ENCODE data around the gene DENND1A. TPM values are rescaled to one million over a fixed set of nuclear protein-coding genes. Genes with fewer than 3 reads are reported as not detected.

DENND1A gene
- total and polyA plus RNA-seq, 2 of the 13 experiments (the other 11 are each of a cell fraction or from before 2014, with no cell fraction given) = 14.8 to 30.1 TPM

DNA sequence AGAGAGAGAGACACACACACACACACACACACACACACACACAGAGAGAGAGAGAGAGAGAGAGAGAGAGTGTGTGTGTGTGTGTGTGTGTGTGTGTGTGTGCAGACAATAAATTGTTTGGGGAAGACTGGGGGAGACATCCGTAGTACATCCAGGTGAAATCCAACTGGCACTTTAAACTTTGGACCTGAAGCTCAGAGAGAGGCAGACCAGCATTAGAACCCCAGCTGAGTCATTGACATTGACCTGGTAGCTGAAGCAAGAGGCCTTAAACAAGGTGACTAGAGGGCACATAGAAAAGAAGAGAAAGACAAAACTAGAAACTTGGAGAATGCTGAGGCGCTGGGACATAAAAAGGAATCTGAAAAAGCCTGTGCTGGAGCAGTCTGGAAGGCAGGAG, 322.4 kb downstream of the DENND1A start (continued):
- TF ChIP-seq, protein P1, sequence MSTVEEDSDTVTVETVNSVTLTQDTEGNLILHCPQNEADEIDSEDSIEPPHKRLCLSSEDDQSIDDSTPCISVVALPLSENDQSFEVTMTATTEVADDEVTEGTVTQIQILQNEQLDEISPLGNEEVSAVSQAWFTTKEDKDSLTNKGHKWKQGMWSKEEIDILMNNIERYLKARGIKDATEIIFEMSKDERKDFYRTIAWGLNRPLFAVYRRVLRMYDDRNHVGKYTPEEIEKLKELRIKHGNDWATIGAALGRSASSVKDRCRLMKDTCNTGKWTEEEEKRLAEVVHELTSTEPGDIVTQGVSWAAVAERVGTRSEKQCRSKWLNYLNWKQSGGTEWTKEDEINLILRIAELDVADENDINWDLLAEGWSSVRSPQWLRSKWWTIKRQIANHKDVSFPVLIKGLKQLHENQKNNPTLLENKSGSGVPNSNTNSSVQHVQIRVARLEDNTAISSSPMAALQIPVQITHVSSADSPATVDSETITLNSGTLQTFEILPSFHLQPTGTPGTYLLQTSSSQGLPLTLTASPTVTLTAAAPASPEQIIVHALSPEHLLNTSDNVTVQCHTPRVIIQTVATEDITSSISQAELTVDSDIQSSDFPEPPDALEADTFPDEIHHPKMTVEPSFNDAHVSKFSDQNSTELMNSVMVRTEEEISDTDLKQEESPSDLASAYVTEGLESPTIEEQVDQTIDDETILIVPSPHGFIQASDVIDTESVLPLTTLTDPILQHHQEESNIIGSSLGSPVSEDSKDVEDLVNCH (CRISPR knock-in tag; IDR thresholded peaks at IDR 0.05) = no peak
- TF ChIP-seq ZBTB20 (CRISPR knock-in tag; IDR thresholded peaks at IDR 0.05; ENCODE audit: borderline replicate concordance, low read depth) (no peak), ZNF672 (CRISPR knock-in tag; IDR thresholded peaks at IDR 0.05) (no peak)
- TF ChIP-seq, protein P2, sequence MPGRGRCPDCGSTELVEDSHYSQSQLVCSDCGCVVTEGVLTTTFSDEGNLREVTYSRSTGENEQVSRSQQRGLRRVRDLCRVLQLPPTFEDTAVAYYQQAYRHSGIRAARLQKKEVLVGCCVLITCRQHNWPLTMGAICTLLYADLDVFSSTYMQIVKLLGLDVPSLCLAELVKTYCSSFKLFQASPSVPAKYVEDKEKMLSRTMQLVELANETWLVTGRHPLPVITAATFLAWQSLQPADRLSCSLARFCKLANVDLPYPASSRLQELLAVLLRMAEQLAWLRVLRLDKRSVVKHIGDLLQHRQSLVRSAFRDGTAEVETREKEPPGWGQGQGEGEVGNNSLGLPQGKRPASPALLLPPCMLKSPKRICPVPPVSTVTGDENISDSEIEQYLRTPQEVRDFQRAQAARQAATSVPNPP (CRISPR knock-in tag; IDR thresholded peaks at IDR 0.05) = no peak

DNA sequence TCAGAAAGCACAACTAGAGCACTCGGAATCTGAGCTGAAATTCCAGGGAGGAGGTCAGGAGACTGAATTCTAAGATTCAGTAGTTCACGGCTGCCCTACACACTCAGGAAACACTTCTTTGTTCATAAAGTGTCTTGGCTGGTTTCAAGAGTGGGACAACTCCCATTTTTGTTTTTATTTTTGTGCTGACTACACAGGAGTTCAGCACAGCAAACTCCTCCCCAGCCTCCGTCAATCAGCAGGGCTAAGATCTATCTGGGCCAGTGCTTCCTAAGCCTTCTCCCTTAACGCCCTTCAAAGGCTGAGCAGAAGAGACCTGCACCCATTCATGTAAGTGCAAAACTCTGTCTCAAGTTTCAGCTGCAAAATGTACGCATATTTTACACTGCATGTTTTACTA, 323.8 kb downstream of the DENND1A start:
- TF ChIP-seq ZNF703 (CRISPR knock-in tag; IDR thresholded peaks at IDR 0.05; ENCODE audit: borderline replicate concordance) (no peak), ZNF850 (CRISPR knock-in tag; conservative IDR thresholded peaks at IDR 0.05) (no peak), SRSF1 (optimal IDR thresholded peaks at IDR 0.05; ENCODE audit: low read depth, low read length) (no peak), TCF12 (IDR thresholded peaks at IDR 0.05) (no peak), TCF12 (CRISPR knock-in tag; IDR thresholded peaks at IDR 0.05) (no peak), BORCS8-MEF2B (CRISPR knock-in tag; IDR thresholded peaks at IDR 0.05) (no peak), ZNF431 (CRISPR knock-in tag; IDR thresholded peaks at IDR 0.05; ENCODE audit: borderline replicate concordance, low read depth) (no peak), KLF15 (CRISPR knock-in tag; IDR thresholded peaks at IDR 0.05; ENCODE audit: borderline replicate concordance) (no peak), RAD51 (IDR thresholded peaks at IDR 0.05; ENCODE audit: borderline replicate concordance) (no peak), CREB1 (IDR thresholded peaks at IDR 0.05) (no peak), CREB1 (CRISPR knock-in tag; IDR thresholded peaks at IDR 0.05) (no peak), GTF2F1 (IDR thresholded peaks at IDR 0.05; ENCODE audit: low read length) (no peak), ARID2 (CRISPR knock-in tag; IDR thresholded peaks at IDR 0.05; ENCODE audit: borderline replicate concordance) (no peak), ZNF674 (CRISPR knock-in tag; IDR thresholded peaks at IDR 0.05; ENCODE audit: low read depth) (no peak)
- TF ChIP-seq, protein P2 (CRISPR knock-in tag; IDR thresholded peaks at IDR 0.05) = no peak
- no peak for ATAC-seq
- ChIA-PET POLR2A (no interaction called here), CTCF (ENCODE audit: low intra/inter-chr PET ratio, low total read pairs) (no interaction called here)
- Histone ChIP-seq H3K79me2 (ENCODE audit: insufficient read depth, low read length) (no peaks in the 10 kb centered on the region), H3K9ac (ENCODE audit: insufficient read depth, low read depth, low read length) (no peak overlapping the region), H3K36me3 (replicated peaks in 1 of 2; ENCODE audit: control insufficient read depth in 1 of 2, insufficient read depth in 2 of 2, low read length in 2 of 2) (peaks cover 8 to 12% of the 10 kb centered on the region in 2 experiments; a peak in 4 of 5 replicates), H3K27ac (ENCODE audit: extremely low read length, insufficient read depth, low read length) (no peak overlapping the region), H3K9me3 (ENCODE audit: low read length) (no peaks in the 10 kb centered on the region), H3K4me2 (ENCODE audit: low read depth, low read length) (no peak overlapping the region), H3K4me3 (replicated peaks in 1 of 3; ENCODE audit: insufficient read depth in 1 of 3, low read depth in 2 of 3, low read length in 3 of 3) (no peak overlapping the region), H2AFZ (ENCODE audit: low read length) (no peak overlapping the region), H4K20me1 (ENCODE audit: insufficient read depth, low read length) (no peaks in the 10 kb centered on the region; the same call in 1 of the 2 replicates), H3K4me1 (ENCODE audit: insufficient read depth, low read length) (peaks cover 15% of the 10 kb centered on the region), H3K27me3 (ENCODE audit: control insufficient read depth in 1 of 2, insufficient read depth in 2 of 2, low read length in 2 of 2) (no peaks in the 10 kb centered on the region)
- intact Hi-C loops (cut with micrococcal nuclease; ENCODE audit: unreplicated experiment) = no loop called here
- no peak for FAIRE-seq
- no peak for DNase-seq (ENCODE audit: low spot score)
- BruUV-seq (replicated peaks) = no TSS peak
- 98% methylated on average over 5 of the region's 5 CpGs for WGBS (ENCODE audit: low lambda C conversion rate)
- in situ Hi-C loops (cut with HindIII; ENCODE audit: extremely low pct_ligation_motif_present, low pct_unique_long_range_greater_than_20kb) = no loop called here
